Immature natural killer cell (primary cell): Measurements from ENCODE around the gene SLC9A6. TPM values are rescaled to one million over a fixed set of nuclear protein-coding genes. Genes with fewer than 3 reads are reported as not detected.
"Not testable (repeated sequence)": the region's sequence is repeated elsewhere in the genome, so short reads cannot be mapped to it uniquely, and the experiment has no call there.

Source experiments
- DNase-seq, 3 donors: peaks; one replicate each; pipeline ENCODE4 v3.0.0; 2022; ENCODE audit warnings: mixed read lengths in 1 of 3
- H3K27ac Mint-ChIP-seq, 6 donors: one replicate each; pipeline ENCODE4 v1.8.0; 2020; ENCODE audit warnings: mixed read lengths in 6 of 6, mild to moderate bottlenecking in 5 of 6, inconsistent platforms in 4 of 6, moderate library complexity in 3 of 6
- H3K27me3 Mint-ChIP-seq, 3 donors: one replicate each; pipeline ENCODE4 v1.8.0; 2020 to 2021; ENCODE audit warnings: low read depth in 3 of 3, mild to moderate bottlenecking in 3 of 3, mixed read lengths in 3 of 3, moderate library complexity in 3 of 3, inconsistent platforms in 1 of 3
- H3K36me3 Mint-ChIP-seq, 3 donors: one replicate each; pipeline ENCODE4 v1.8.0; 2020; ENCODE audit warnings: mixed read lengths in 3 of 3, inconsistent platforms in 2 of 3, mild to moderate bottlenecking in 2 of 3
- H3K4me1 Mint-ChIP-seq, 2 donors: one replicate each; pipeline ENCODE4 v1.8.0; 2020; ENCODE audit warnings: inconsistent platforms in 2 of 2, mild to moderate bottlenecking in 2 of 2, mixed read lengths in 2 of 2, moderate library complexity in 1 of 2
- H3K4me3 Mint-ChIP-seq, 5 donors: one replicate each; pipeline ENCODE4 v1.8.0; 2020; ENCODE audit warnings: mild to moderate bottlenecking in 5 of 5, mixed read lengths in 5 of 5, inconsistent platforms in 3 of 5, moderate library complexity in 3 of 5
- H3K9me3 Mint-ChIP-seq, 6 donors: one replicate each; pipeline ENCODE4 v1.8.0; 2020; ENCODE audit warnings: mild to moderate bottlenecking in 6 of 6, mixed read lengths in 6 of 6, inconsistent platforms in 4 of 6, moderate library complexity in 3 of 6
- polyA plus RNA-seq, 3 donors: library from polyadenylated mRNA; unstranded; fragments of 300-500 nt; fragmentation: Illumina TruSeq; gene quantifications; one replicate each; pipeline ENCODE4 v1.2.3, GENCODE V29; 2021

Gene SLC9A6
- polyA plus RNA-seq, 3 donors from 2014 or later: 13.2 to 20.5 (median 18.6) TPM

DNA sequence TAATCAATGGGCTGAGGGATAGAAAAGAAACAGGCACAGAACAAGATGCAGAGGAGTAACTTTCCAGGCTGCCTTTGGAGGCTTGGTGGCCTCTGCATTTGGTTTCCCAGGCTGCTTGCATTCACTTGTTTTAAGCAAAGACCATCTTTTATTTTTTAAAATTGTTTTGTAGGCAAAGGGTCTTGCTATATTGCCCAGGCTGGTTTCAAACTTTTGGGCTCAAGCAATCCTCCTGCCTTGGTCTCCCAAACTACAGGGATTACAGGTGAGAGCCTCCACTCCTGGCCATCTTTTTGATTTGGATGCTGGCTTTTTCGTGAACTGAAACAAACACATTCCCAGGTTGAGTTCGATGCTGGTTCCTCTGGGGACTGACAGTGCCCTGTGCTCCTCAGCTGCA lies 74.1 kb downstream of the SLC9A6 start:
- Mint-ChIP-seq H3K27ac (no peak overlapping the region), H3K4me3 (no peak overlapping the region), H3K4me1 (peaks cover 7% of the 10 kb centered on the region in 2 donors)

DNA sequence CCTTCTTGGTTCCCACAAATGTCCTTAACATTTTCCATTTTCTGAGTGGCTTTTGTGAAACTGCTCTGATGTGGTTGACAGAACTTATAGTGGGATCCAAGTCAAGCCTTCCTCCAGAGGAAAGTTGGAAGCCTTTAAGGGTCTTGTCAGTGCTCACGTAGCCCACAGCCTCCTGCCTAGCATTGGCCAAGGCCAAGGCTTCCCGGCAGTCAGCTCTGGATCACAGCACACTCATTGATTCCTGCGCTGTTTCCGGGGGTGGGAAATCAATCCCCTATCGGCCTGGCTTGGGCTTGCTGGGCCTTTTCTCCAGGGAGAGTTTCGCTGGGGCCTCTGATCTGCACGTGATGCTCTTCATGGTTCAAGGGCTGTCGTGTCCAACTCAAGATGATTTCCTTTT lies 76.1 kb downstream of the SLC9A6 start:
- DNase-seq: no peak
- no peak overlapping the region for H3K4me3 Mint-ChIP-seq
- peaks cover 0 to 8% (median 2%) of the 10 kb centered on the region in 3 donors for H3K27me3 Mint-ChIP-seq
- no peaks in the 10 kb centered on the region for H3K9me3 Mint-ChIP-seq
- no peaks in the 10 kb centered on the region for H3K36me3 Mint-ChIP-seq
- H3K4me1 Mint-ChIP-seq: peaks cover 7% of the 10 kb centered on the region in 2 donors
- H3K27ac Mint-ChIP-seq: no peak overlapping the region

More for the DNA sequence above, 74.1 kb downstream of the SLC9A6 start:
- Mint-ChIP-seq H3K36me3 (no peaks in the 10 kb centered on the region), H3K9me3 (no peaks in the 10 kb centered on the region), H3K27me3 (peaks cover 0 to 8% (median 4%) of the 10 kb centered on the region in 3 donors)
- no peak for DNase-seq

DNA sequence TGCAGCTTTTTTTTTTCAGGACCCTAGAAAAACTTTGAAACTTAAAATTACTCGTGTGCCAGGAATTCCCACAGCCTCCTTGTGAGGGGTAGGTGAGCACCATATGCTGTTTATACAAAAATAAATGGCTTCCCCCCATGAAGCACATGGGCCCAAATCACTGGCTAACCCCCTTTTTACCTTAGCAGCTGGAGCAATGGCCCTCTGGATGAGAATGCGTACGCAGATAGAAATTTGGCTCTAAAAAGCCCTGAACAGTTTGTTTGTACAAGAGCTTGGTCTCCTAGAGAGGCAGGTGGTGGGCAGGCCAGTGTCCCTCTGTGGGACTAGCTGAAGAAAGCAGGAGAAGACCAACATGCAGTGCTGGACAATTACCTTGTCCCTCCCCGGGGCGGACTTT lies 76.5 kb downstream of the SLC9A6 start:
- peaks cover 4% of the 10 kb centered on the region in 2 donors for H3K4me1 Mint-ChIP-seq
- DNase-seq: no peak
- no peak overlapping the region for H3K27ac Mint-ChIP-seq
- peaks cover 0 to 8% (median 2%) of the 10 kb centered on the region in 3 donors for H3K27me3 Mint-ChIP-seq
- no peak overlapping the region for H3K4me3 Mint-ChIP-seq
- no peaks in the 10 kb centered on the region for H3K9me3 Mint-ChIP-seq
- no peaks in the 10 kb centered on the region for H3K36me3 Mint-ChIP-seq

DNA sequence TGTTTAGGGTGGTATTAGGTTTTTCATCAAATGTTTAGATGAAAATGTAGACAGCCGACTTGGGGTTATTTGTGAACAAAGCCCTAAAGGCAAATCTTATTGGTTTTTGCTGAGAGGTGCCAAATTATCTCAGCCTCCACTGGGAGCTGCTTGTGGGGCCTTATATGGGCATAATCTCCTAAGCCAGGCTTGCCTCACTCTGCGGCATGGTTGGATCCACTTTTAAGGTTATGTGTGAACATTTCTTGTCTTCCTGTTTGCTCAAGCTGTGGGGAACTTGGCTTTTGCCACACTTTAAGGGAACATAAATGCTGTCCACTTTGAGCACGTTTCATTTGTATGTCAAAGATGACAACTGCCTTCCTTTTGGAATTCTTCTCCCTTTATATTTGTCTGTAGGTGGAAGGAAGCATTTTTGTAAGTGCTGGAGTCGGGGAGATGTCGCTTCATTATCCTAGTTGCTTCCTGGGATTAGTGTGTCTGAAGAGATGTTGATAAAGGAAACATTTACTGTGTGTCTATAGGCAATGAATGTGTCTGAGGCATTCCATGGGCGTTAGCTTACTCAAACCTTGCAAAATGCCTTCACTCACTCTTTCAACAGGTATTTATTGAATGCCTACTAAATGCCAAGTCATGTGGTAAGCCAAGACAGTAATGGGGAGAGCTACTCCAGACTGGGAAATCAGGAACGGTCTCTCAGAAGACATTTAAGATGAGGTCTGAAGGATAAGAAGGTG lies 78.3 kb downstream of the SLC9A6 start:
- no peak overlapping the region for H3K4me3 Mint-ChIP-seq
- H3K9me3 Mint-ChIP-seq: no peaks in the 10 kb centered on the region
- H3K36me3 Mint-ChIP-seq: no peaks in the 10 kb centered on the region
- no peak overlapping the region for H3K27ac Mint-ChIP-seq
- no peaks in the 10 kb centered on the region for H3K4me1 Mint-ChIP-seq
- no peak for DNase-seq
- H3K27me3 Mint-ChIP-seq: peaks cover 0 to 4% (median 0%) of the 10 kb centered on the region in 3 donors

DNA sequence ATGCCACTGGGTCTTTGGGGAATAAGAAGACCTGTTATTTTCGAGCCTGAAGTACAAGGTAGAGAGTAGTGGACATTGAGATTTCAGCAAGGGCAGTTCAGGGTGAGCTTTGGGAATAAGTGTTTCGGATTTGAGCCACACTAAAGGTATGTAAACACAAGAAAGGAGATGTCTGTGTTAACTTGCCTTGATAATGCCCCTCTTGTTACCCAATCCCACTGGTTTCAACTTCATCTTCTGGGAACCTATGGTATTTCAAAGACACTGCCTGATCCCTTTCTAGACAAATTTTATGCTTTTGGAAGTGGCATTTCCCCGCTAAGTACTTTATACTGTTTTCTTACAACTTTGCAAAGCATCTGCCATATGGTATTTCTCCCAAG lies 79.4 kb downstream of the SLC9A6 start:
- DNase-seq: no peak
- Mint-ChIP-seq H3K27me3 (peaks cover 0 to 6% (median 1%) of the 10 kb centered on the region in 3 donors), H3K9me3 (no peaks in the 10 kb centered on the region), H3K27ac (no peak overlapping the region), H3K4me3 (no peak overlapping the region), H3K36me3 (no peaks in the 10 kb centered on the region), H3K4me1 (peaks cover 0 to 2% of the 10 kb centered on the region in 2 donors)

DNA sequence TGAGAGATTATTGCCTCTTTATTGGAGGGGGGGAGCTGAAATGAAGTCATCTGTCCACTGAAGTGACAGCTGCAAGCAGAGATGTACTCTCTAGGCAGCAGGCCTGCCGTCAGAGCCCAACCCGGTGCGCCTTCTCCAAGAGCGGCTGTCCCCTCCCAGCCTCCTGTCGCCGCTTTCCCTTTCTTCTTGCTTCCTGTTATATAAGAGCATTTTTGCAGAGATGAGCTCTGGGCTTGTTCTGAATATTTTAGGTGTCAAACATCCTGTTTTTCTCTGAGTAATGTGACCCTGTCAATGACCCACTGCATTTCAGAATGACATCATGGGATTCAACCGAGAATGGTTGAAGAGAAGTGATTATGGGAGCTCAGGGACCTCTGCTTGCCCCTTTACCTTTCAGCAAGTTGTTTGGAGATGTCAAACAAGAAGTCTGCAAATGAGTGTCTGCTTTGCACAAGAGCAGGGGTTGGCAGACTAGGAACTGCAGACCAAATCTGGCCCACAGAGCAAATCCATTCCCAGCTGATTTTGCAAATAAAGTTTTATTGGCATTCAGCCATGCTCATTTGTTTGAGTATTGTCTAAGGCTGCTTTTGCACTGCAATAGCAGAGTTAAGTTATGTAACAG lies 79.9 kb downstream of the SLC9A6 start:
- no peaks in the 10 kb centered on the region for H3K9me3 Mint-ChIP-seq
- peaks cover 0 to 6% (median 2%) of the 10 kb centered on the region in 3 donors for H3K27me3 Mint-ChIP-seq
- H3K27ac Mint-ChIP-seq: no peak overlapping the region
- DNase-seq: no peak
- no peak overlapping the region for H3K4me3 Mint-ChIP-seq
- H3K4me1 Mint-ChIP-seq: peaks cover 0 to 6% of the 10 kb centered on the region in 2 donors
- H3K36me3 Mint-ChIP-seq: no peaks in the 10 kb centered on the region

DNA sequence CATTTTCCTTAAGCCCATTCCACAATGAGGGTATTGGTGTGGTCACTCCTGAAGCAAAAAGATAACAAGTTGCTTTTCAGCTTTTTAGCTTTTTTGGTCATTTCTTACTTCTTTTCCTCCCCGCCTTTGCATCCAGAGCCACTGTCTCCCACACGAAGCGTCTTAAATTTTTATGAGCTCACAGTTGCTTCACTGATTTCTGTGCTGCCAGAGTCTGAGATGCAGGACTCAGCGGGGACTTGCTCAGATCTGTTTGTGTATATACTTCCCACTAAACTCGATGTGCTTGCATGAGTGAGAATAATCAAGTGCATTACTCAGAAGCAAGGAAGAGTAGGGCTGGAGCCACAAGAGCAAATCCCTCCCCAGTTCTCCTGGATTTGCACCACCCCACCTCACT lies 81.9 kb downstream of the SLC9A6 start:
- Mint-ChIP-seq H3K36me3 (no peaks in the 10 kb centered on the region), H3K9me3 (no peaks in the 10 kb centered on the region), H3K27me3 (peaks cover 0 to 7% (median 5%) of the 10 kb centered on the region in 3 donors), H3K4me1 (peaks cover 9 to 19% of the 10 kb centered on the region in 2 donors), H3K27ac (no peak overlapping the region), H3K4me3 (no peak overlapping the region)
- no peak for DNase-seq

DNA sequence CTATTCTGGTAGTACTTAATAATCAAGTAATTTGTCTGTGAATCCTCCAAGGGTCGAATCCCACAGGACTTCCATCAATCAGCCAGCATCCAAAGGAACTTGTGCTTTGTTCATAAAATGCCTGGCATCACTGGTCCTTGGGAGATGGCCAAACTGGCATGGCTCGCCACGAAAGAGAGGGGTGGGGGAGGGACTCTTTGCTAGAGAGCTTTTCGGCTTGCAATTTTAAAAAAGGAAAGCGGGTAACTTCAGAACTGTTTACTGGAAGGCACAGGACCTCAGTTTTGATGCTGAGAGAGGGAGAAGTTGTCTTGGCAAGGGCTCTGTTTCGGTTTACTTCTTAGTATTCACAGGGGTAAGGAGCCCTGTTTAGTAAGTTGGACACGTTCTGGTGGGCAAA lies 82.7 kb downstream of the SLC9A6 start:
- H3K9me3 Mint-ChIP-seq: no peaks in the 10 kb centered on the region
- H3K4me1 Mint-ChIP-seq: peaks cover 9 to 19% of the 10 kb centered on the region in 2 donors
- peaks cover 0 to 7% (median 5%) of the 10 kb centered on the region in 3 donors for H3K27me3 Mint-ChIP-seq
- no peaks in the 10 kb centered on the region for H3K36me3 Mint-ChIP-seq
- no peak for DNase-seq
- no peak overlapping the region for H3K4me3 Mint-ChIP-seq
- no peak overlapping the region for H3K27ac Mint-ChIP-seq

DNA sequence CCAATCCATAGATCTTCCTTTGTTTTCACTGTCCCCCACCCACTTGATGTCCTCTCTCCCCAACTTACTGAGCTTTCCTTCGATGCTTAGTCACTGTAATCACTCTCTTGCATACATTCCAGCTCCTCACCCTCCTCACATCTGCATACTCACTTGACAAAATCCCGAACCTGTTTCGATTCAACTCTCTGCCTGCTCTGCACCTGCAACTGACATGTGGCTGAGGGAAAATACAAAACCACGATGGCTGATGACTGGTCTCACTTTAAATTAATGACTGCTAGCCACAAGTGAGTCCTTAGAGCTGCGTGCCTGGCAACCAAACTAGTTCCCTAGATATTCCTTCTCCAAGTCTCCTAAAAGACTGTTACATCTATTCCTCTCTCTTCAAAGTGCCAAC lies 91.7 kb downstream of the SLC9A6 start:
- H3K27ac Mint-ChIP-seq: no peak overlapping the region

DNA sequence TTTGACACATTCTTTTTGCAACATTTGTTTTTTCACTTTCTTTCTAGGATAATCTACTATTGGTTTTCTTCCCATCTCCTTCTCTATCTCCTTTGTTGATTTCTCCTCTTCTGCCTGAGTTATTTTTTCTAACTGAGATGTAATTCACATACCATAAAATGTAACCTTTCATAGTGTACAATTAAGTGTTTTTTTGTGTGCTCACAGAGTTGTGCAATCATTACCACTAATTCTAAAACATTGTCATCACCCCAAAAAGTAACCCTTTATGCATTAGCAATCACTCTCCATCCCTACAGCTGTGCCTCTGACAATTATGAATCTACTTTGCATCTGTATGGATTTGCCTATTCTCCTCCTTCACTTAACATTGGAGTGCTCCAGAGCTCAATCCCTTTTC lies 95.5 kb downstream of the SLC9A6 start:
- H3K27me3 Mint-ChIP-seq: peaks cover 5 to 11% (median 7%) of the 10 kb centered on the region in 3 donors
- H3K4me1 Mint-ChIP-seq: no peaks in the 10 kb centered on the region
- H3K9me3 Mint-ChIP-seq: no peaks in the 10 kb centered on the region
- no peak overlapping the region for H3K27ac Mint-ChIP-seq
- H3K4me3 Mint-ChIP-seq: no peak overlapping the region
- no peak for DNase-seq
- no peaks in the 10 kb centered on the region for H3K36me3 Mint-ChIP-seq

More for the DNA sequence above, 91.7 kb downstream of the SLC9A6 start:
- Mint-ChIP-seq H3K27me3 (peaks cover 5 to 11% (median 7%) of the 10 kb centered on the region in 3 donors), H3K36me3 (no peaks in the 10 kb centered on the region), H3K4me1 (no peaks in the 10 kb centered on the region), H3K9me3 (no peaks in the 10 kb centered on the region), H3K4me3 (no peak overlapping the region)
- no peak for DNase-seq

DNA sequence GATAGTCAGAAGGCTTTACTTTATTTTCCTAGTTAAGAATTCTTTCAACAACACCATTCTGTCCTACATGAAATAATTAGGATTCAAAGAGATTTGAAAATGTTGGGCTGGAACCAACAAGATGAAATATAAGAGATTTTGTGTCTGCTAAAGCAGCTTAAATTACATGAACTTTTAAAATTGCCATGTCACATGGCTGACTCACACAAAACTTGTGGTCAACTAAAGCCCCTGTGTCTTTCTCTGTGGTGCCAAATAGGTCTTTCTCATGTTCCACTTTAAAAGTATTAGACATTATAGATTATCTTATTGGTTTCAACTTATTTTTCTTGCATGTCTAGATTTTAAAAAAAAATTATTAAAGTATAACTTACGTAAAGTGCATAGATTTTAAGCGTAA lies 101.3 kb downstream of the SLC9A6 start:
- H3K9me3 Mint-ChIP-seq: no peaks in the 10 kb centered on the region
- no peak for DNase-seq
- H3K4me3 Mint-ChIP-seq: no peak overlapping the region

DNA sequence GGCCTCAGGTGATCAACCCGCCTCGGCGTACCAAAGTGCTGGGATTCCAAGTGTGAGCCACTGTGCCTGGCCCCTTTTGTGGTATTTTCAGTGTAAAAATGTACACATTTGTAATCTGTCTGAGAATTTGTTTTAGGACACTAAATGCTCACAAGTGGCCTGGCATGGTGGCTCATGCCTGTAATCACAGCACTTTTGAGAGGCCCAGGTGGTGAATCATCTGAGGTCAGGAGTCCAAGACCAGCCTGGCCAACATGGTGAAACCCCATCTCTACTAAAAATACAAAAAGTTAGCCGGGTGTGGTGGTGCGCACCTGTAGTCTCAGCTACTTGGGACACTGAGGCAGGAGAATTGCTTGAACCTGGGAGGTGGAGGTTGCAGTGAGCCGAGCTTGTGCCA lies 106.7 kb downstream of the SLC9A6 start:
- not testable (repeated sequence) for DNase-seq, H3K27ac Mint-ChIP-seq, H3K9me3 Mint-ChIP-seq, H3K36me3 Mint-ChIP-seq, H3K4me1 Mint-ChIP-seq, H3K4me3 Mint-ChIP-seq
- peaks cover 0 to 14% (median 2%) of the 10 kb centered on the region in 3 donors for H3K27me3 Mint-ChIP-seq

More for the DNA sequence above, 101.3 kb downstream of the SLC9A6 start:
- no peaks in the 10 kb centered on the region for H3K4me1 Mint-ChIP-seq
- no peaks in the 10 kb centered on the region for H3K36me3 Mint-ChIP-seq
- no peak overlapping the region for H3K27ac Mint-ChIP-seq
- peaks cover 0 to 3% (median 0%) of the 10 kb centered on the region in 3 donors for H3K27me3 Mint-ChIP-seq

DNA sequence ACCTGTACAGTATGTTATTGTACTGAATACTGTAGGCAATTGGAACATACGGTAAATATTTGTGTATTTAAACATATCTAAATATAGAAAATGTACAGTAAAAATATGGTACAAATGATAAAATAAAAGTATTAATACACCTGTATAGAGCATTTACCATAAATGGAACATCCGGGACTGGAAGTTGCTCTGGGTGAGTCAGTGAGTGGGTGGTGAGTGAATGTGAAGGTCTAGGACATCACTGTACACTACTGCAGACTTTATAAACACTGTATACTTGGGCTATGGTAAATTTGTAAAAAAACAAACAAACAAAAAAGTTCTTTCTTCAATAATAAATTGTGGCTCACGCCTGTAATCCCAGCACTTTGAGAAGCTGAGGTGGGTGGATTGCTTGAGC lies 109.7 kb downstream of the SLC9A6 start:
- peaks cover 0 to 15% (median 2%) of the 10 kb centered on the region in 3 donors for H3K27me3 Mint-ChIP-seq
- no peaks in the 10 kb centered on the region for H3K4me1 Mint-ChIP-seq
- no peak for DNase-seq
- H3K9me3 Mint-ChIP-seq: no peaks in the 10 kb centered on the region
- H3K4me3 Mint-ChIP-seq: no peak overlapping the region
- H3K27ac Mint-ChIP-seq: no peak overlapping the region
- no peaks in the 10 kb centered on the region for H3K36me3 Mint-ChIP-seq
